HG03460 (cell line): ENCODE data around the gene MXD1.

Source experiments
- ATAC-seq: cut with Tn5 transposase; IDR thresholded peaks from one replicate; pipeline ENCODE4 v1.9.1; 2021; ENCODE audit not compliant: unreplicated experiment

Gene MXD1

GRCh38 chr2:69952336-69953115 lies 37.6 kb downstream of the MXD1 start:
- no peak for ATAC-seq

GRCh38 chr2:69954084-69954483 lies 39.2 kb downstream of the MXD1 start:
- ATAC-seq: no peak

DNA sequence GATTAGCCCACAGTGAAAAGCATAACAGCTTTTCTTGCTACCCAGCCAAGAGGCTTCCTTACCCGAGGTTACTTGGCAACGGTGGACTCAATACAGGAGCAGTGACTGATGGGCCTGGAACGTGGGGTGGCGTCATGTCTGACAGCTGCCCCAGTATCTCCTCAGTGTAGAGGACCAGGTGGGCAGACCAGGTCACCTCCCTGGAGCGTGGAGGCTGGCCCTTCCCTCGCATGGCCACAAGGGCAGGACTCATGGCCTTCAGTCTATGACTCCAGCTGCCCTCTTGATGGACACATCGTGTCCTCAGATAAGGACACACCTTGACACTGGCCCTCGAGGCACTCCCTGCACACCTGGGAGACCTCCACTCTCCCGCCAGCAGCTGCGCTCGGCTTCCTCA lies 40.1 kb downstream of the MXD1 start:
- ATAC-seq: no peak

- no peak for ATAC-seq
These were observed 41.6 kb downstream of the MXD1 start for GRCh38 chr2:69956475-69956979.

DNA sequence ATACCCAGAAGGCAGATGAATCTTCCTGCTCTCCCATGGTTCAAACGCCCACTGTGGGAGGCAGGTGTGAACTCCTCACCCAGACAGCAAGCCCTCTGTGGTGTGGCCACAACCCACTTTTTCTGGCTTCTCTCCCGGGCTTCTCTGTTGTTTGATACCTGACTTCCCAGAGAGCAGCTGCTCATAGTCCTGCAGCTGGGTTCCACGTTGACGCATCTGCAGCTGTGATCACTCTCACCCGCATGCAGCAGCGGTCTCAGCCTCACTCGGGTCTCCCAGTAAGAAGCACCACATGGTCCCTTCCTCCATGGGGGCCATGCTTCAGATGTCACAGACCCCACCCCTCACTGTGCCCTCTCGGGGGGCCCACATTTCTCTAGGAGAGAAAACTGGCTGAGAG lies 43.1 kb downstream of the MXD1 start:
- ATAC-seq: no peak

GRCh38 chr2:69958480-69958879 lies 43.6 kb downstream of the MXD1 start:
- no peak for ATAC-seq

DNA sequence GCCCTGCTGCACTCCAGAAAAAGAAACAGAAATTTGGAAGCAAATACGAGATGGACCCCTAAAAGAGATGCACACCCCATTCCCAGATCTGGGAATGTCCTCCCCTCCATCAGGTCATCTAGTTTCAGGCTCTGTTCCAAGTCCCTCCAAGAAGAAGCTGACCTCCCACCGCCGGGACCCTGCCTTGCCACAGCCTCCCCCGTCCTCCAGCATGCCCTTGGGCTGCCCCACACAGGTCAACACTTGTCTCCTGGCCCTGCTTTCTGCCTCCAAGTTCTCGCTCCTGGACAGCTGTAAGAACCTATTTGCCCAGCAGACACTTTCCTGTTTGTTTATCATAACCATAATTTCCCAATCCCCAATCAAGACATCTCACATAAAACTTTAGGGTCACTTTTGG lies 44.5 kb downstream of the MXD1 start:
- no peak for ATAC-seq

DNA sequence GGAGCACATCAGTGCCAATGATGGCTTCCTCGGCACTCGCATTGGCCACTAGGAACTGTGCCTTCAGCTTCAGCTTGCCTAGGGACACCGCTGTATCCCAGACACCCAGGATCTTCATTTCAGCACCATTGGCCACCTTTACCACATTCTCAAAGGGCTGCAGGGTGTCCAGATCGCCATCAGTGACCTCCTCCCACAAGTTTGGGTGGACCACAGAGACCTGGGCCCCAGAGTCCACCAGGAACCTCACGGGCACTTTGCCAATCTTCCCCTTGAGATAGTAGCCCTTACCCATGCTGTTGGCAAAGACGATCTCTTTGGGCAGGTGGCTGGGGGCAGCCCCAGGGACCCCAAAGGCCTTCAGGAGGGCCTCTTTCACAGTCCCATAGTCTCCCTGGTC lies 45.9 kb downstream of the MXD1 start:
- no peak for ATAC-seq

DNA sequence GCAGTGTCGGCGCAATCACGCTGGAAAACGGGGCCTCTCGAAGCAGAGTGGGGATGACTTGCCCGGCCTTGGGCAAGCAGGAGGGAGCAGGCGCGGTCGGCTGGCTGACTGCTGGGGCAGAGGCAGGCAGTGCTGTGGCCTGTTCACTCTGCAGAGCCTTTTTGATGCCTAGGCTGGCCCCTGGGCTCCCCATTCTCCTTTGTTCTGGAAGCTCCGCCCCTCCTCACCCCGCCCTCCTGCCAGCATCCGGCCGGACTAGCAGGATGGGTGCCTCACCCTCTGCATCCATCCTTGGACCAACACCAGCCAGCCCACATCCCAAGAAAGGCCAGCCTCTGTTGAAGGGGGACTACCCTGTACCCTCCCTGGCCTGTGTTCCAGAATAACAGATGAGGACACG lies 46.6 kb downstream of the MXD1 start, which contains the start of gene ASPRV1:
Gene ASPRV1, minus strand, starts transcription at position 136 of the 400 bp plus-strand sequence. CDS start 195 bp downstream, outside the sequence.
- ATAC-seq: no peak

DNA sequence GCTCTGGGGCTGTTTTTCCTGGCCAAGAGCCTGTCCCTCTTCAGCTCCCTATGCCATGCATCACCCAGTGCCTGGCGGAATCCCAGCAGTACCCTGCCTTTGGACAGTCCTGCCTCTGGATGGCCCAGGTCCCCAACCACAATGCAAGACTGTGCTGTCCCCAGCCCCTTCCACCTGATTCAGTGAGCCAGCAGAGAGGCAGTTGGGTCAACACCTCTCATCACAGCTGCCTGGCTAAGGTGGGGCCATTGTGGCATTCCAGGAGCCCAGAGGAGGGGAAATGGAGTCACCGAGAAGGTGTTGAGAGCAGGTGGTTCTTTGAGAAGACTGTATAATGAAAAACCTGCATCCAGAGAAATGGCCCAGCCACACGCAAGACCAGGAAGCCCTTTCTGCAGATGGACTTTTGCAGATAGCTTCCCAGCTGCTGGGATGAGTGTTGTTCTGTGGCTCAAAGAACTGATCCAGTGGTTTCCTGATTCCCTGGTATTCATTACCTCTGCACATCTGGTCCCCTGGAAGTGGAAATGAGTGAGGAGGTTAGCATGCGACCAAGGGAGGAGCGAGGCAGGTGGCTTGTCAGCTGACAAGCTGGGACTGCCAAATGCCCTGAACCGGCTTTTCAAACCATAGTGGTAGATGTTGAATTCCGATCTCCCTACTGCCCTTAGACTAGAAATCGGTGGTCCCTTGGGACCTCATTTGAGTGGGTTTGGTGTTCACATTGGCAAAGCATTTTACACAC lies 48.2 kb downstream of the MXD1 start:
- ATAC-seq: no peak

DNA sequence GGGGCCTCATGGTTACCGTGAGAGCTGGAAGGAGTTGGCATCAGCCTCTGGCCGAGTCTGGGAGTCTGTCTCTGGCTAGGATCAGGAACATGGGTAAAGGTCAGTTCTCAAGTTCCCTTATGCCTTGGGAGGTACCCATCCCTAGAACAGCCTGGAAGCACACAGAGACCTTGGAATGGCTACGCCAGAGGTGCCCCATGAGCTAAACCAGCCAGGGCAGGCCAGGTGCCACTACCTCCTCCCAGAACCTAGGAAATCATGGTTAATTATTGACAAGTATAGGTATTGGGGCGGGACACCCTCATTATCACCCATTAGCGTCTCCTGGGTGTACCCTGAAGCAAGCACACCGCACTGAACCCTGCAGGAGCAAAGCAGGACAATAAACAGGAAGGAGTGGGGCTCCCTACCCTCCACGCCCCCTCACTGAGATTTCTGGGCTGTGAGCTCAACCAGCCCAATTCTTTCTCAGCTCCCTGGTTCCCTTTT lies 49.5 kb downstream of the MXD1 start:
- no peak for ATAC-seq

DNA sequence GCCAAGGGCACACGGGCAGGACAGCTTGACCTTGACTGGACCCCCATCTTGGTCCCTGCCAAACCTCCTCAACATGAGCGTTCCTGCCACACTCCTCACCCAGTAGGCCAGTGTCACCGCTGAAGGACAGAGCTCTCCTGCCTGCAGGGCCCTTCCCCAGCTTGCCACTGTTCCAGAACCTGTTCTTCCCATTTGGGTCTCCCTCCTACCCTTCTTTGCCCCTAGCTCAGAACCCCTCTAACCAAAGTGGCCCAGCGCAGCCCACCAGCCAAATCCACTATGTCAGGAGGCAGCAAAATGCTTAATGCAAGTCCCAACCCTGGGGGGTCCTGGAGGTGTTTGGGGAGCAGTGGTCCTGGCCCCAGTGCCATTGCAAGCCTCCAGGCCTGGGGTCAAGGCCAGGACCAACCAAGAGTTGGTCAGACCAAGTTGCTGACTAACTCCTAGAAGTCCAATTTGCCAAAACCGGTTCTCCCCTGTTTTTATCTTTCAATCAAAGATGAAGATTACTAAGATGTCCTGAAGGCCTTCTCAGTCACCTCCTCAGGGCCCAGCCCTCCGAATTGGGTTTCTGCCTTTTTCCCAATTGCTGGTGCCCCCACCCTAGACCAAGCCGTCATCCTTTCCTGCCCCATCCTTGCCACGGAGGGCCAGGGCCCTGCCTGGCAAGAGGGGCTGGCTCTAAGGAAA lies 51.0 kb downstream of the MXD1 start:
- ATAC-seq: no peak

DNA sequence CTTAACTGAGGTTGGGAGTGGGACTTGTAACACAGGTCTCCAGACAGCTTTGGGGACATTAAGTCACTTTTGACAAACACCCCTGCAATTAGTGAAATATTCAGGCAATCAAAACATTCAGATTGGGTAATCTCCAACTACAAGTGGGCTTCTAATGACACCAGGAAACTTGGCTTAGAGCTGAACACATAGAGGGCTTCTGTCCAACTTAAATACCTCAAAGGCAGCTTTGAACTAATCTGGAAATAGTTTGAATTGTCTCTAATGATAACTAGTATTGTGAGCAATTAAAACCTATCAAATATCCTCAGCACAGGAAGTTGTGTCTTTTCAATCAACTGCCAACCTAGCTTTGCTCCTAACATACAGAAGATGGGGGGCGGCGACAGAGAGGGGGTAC lies 51.6 kb downstream of the MXD1 start:
- ATAC-seq: no peak

GRCh38 chr2:69968609-69969008 lies 53.7 kb downstream of the MXD1 start:
- ATAC-seq: no peak

DNA sequence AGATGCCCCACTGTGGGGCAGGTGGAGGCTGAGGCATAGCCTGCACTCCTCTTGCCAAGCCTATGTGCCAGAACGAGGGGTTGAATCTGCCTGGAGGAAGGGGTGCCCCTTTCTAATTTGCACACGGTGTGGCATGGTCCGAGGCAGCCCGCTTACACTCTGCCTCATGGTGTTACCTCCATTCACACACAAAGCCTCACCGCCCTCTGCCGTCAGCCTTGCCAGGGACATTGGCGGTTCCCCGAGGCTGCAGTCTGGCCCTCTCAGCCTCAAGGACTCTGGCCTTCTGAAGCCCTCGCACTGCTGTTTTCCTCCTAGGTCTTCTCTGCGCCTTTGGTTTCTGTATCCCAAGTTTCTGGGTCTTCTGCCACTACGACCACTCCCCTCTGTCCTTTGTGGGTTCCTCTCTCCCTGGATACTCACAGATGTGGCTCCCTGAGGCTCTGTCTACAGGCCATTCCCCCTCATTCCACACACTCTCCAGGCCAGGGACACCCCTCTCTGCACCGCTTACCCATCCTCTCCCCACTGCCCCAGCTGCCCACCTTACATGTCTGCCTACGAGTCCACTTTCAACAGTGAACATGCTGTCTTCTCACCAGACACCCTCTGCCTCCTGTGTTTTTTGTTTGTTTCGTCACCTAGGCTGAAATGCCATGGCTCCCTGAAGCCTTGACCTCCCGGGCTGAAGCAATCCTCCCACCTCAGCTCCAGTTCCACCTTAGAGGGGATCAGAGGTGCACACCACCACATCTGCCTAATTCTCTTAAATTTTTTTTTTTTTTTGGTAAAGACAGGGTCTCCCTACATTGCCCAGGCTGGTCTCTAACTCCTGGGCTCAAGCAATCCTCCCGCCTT lies 54.4 kb downstream of the MXD1 start:
- ATAC-seq: no peak

GRCh38 chr2:69969991-69970390 lies 55.1 kb downstream of the MXD1 start:
- ATAC-seq: no peak

DNA sequence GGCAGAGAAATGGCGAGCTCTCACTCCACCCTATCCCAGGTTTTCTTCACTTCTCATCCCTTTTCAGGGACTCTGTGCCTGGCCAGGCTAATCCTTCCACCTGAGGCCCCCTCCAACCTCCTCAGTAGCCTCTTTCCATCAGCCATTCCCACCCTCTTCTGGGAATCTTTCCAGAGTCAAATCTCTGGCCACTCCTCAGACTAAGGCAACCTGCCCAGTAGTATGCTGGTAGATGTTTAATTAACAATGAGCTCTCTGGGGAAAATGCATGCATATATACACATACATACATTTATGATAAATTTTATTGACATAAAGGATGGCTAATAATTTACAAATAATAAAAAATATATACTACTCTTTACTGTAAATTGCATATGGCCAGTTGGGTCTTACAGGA lies 57.9 kb downstream of the MXD1 start:
- ATAC-seq: no peak

DNA sequence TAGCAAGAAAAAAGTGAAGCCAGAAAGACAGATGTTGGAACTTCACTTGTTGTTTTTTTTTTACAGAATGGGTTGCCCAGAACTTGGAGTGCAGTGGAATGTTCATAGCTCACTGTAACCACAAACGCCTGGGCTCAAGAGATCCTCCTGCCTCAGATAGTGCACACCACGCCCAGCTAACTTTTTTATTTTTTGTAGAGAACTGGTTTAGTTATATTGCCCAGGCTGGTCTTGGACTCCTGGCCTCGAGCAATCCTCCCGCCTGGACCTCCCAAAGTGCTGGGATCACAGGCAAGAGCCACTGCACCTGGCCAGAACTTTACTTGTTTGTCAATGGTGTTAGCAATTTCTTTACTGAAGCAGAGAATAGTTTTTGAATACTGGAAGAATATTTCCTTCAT lies 58.4 kb downstream of the MXD1 start:
- no peak for ATAC-seq

DNA sequence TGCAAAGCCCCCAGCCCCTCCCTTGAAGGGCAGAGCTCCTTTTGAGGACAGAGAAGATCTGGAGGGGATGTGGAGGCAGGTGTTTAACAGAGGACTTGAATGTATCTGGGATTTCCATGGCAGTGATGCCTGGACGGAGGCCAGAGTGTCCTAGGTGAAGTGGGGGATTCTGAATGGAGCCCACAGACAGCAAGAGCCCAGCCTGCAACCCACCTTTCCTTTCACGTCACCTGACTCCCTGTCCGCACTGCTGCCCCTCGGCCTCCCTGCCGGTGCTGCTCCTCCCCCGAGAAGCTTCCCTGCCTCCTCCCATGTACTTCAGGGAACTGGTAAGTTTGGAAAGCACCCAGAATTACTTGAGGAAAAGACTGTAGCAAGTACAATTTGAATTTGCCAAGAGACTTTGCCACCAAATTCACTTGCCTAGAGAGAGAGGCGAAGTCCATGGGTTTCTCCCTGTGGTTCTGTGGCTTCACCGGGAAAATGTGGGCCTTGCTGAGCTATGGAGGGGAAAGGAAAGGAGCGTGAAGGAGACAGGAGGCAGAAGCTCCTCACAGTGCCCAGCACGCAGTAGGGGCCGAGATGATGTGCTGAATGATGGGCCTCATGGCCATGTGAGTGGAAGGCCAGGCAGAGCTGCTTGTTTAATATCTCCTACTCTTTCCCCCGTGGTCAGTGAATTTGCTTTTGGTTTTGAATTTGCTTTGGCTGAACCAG lies 60.4 kb downstream of the MXD1 start:
- no peak for ATAC-seq
